NCI-H2081 (cell line): Measurements from ENCODE around the gene CNBP.
"Not testable (repeated sequence)": the region's sequence is repeated elsewhere in the genome, so short reads cannot be mapped to it uniquely, and the experiment has no call there.

Source experiments
- DNase-seq, 2 experiments: peaks; one replicate each; lab custom pipeline; 2025; lab: John Stamatoyannopoulos, UW

CNBP gene

DNA sequence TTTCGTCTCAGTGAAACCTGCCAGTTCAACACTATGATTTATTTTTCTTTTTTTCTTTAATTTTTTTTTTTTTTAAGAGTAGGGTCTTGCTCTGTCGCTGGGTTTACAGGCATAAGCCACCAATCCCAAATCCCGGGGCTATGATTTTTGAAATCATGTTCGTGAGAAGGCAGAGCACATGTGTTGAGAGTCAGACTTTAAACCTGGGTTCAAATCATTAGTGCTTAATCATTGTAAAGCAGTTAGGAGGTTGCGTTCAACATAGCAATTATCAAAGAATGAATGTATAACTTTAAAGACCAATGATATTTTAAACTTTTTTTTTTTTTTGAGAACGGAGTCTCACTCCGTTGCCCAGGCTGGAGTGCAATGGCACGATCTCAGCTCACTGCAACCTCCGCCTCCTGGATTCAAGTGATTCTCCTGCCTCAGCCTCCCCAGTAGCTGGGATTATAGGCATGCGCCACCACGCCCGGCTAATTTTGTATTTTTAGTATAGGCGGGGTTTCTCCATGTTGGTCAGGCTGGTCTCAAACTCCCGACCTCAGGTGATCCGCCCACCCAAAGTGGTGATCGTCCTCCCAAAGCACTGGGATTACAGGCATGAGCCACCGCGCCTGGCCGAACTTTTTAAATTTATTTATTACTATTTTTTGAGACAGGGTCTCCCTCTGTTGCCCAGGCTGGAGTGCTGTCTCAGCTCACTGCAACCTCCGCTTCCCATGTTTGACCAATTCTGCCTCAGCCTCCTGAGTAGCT is 1.3 kb upstream of the CNBP start:
- DNase-seq: not testable (repeated sequence)

DNA sequence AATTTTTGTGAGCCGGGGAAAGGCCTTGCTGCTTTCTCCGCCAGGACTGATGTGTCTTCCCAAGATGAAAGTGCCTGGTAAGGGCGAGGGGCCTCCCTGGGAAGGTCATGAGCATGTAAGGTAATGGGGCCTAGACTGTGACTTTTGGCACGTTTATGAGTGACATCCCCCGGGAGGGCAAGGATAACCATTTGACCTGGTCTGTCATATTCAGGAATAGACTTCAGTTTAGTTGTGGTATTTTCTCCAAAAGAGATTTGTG is 631 bp upstream of the CNBP start:
- DNase-seq: peak; percentile 13 to 46

DNA sequence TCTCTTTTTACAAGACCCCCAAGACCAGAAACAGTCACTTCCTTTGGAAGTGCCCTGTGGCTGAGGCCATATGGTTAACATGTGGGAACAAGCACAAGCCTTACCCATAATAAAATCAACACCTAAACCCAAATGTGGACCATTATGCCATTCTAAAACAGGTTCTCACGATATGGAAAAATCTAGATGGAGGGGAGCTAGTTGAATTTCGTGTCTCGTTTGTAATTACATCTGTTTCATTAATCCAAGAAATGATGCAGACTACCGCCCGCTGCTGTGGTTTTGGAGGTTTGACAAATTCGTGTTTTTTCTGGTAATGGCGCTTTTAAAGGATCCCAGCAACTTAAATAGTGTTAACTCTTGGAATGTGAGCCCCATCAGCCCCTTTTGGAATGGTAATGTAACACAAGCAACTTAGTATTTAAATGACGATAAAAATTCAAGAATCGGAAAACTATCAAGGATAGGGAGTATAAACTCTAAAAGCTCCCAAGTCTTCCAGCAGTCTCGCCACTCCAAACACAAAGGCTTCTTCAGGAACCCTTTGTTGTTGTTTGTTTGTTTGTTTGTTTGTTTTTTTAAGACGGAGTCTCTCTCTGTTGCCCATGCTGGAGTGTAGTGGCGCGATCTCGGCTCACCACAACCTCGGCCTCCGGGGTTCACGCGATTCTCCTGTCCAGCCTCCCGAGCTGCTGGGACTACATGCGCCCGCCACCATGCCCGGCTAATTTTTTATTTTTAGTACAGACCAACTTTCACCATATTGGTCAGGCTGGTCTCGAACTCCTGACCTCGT is 1.1 kb downstream of the CNBP start:
- peak in 1 of 2 experiments; percentile 45 for DNase-seq

DNA sequence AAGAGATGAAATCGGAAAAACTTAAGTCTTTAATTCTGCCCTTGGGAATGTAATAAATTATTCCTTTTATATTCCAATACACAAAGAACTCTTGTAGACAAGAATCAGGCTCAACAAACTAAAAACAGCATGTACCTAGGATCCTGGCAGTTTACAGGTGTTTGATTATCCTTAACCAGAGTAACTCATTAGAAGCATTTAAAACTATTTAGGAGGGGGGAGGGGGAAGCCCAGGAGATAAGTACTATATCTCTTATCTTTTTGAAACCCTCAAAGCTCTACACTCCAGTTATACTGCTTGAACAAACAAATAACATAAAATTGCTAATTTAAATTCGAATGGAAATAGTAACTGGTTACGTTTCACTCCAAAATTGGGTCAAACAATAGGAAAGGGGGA is 1.9 kb downstream of the CNBP start:
- no peak for DNase-seq

DNA sequence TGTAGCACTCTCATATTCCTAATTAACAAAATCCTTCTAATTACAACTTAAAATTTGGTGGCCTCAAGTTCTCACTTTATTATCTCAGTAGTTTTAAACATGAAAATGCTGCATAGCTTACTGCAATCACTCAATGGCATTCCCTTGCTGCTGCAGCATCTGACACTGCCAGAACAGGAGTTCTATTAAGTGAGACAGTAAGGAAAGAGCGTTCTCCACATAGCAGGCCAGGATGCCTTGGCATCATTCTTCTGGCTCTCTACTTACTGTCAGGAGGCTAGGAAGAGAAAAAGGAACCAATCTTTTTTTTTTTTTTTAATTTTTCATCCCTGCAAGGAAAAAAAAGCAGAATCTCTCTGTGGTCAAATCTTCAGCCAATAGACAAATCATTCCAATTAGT is 3.2 kb downstream of the CNBP start:
- DNase-seq: peak in 1 of 2 experiments; percentile 16

DNA sequence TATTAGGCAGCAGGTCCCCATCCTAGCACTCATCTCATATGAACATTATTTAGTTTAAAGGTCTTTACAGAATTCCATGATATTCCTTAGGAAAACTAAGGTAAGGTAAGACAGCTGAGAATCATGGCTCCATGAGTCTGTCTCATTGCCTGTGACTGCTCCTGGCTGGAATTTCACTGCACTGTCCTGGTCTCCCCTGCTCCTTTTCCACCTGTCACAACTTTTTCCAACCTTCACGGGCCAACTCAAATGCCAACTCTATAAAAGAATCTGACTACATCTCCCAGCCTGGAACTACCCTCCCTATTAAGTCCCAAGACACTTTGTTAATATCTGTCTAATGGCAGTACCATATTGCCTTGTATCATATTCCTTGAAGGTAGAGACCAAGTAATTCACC is 7.6 kb downstream of the CNBP start:
- DNase-seq: no peak

DNA sequence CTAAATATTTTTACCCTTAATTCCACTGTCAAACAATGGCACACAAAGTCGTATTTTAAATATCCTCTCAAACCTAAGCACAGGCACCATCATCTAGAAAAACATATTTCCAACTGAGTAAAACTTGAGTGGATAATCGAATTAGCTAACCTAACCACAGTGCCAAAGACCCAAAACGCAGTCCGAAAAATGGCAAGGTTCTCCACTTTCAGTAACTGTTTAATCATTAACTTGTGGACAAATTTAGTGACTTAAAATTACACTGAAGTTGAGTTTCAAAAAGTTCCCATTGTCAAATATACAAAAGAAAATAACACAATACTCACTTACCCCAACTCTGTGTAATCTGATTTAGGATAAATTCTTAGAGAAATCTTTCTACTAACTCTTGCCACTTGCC is 10.0 kb downstream of the CNBP start:
- no peak for DNase-seq

DNA sequence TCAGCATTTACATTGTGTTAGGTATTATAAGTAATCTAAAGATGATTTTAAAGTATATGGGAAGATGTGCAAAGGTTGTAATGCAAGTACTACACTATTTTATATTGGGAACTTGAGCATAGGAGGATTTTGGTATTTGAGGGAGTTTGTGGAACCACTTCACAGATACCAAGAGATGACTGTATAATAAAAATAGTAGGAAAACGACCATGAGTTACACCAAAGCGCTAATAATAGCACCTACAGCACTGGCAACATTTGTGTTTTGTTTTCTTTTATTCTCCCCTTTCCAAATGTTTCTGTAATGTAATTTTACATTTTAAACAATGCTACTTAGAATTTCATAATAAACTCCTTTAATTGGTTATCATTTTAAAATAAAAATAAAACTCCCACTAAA is 10.5 kb downstream of the CNBP start:
- no peak for DNase-seq

DNA sequence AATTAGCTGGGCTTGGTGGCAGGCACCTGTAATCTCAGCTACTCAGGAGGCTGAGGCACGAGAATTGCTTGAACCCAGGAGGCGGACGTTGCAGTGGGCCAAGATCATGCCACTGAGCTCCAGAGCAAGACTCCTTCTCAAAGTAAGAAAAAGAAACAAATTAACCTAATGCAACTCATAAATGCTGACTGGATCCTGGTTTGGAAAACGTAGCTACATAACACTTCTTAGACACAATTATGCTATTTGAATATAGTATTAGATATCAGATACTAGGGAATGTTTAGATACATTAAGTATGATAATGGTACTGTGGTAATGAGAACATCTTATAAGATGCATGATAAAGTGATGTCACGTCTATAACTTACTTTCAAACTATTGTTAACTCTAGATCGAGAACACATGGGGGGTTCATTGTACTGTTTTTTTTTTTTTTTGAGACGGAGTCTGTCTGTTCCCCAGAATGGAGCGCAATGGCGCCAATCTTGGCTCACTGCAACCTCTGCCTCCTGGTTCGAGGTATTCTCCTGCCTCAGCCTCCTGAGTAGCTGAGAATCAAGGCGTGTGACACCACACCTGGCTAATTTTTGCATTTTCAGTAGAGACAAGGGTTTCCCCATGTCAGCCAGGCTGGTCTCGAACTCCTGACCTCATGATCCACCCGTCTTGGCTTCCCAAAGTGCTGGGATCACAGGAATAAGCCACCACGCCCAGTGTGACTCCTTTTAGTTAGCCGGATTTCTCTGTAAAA is 16.9 kb downstream of the CNBP start:
- DNase-seq: no peak

DNA sequence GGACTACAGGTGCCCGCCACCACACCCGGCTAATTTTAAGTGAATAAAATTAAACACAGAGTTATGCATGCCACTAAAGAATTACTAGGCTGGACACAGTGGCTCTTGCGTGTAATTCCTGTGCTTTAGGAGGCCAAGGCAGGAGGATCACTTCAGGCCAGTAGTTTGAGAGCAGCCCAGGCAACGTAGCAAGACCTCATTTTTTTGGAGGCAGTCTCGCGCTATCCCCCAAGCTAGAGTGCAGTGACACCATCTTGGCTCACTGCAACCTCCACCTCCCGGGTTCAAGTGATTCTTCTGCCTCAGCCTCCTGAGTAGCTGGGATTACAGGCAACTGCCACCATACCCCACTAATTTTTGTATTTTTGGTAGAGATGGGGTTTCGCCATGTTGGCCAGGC is 18.1 kb downstream of the CNBP start:
- not testable (repeated sequence) for DNase-seq

DNA sequence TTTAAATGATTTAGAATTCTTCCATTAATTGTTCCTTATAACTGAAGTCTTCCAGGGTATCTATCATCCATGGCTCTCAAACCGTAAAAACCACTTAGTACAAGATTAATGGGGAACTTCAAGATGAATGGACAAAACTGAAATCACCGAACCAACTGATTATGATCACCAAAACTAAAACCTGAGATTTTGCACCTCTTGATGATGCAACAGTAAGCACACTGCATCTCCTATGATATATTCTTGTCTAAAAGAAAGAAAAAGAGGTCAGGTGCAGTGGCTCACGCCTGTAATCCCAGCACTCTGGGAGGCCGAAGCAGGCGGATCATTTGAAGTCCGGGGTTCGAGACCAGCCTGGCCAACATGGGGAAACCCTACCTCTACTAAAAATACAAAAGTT is 19.2 kb downstream of the CNBP start:
- DNase-seq: no peak

DNA sequence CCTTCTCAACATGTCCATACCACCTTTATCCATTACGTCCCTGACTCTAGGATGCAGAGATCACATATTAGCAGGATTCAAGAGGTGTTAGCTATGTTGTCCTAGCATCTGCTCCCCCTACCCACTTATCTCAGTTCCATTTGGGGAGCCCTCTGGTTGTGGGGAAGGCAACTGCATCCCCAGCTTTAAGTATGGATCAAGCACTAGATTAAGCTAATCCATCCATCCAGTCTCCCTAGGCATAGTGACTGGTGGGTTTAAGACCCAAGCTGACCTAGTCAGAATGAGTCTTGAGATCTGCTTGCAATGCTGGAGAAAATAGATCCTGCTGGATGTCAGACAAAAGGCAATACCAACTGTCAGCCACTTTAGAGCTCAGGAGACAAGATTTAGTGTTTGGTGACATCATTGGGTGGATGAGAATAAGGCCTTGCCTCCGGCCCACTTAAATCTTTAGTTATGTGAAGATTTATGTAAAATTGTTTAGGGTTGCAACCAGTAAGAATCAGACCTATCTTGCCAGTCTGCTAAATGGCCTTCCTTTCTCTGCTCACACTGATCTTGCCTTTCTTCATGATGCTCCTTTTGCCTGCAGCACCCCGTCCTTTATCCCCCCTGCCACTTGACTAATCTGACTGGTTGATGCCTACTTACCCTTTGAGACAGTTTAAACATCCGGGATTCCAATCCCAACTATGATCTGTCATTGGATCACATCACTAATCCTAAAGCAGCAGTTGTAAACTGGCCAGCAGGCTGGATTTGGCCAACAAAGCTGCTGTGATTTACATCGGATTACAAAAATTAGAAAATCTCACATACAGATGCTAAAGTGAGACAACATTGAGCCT is 20.7 kb downstream of the CNBP start:
- DNase-seq: peak; percentile 12 to 29

DNA sequence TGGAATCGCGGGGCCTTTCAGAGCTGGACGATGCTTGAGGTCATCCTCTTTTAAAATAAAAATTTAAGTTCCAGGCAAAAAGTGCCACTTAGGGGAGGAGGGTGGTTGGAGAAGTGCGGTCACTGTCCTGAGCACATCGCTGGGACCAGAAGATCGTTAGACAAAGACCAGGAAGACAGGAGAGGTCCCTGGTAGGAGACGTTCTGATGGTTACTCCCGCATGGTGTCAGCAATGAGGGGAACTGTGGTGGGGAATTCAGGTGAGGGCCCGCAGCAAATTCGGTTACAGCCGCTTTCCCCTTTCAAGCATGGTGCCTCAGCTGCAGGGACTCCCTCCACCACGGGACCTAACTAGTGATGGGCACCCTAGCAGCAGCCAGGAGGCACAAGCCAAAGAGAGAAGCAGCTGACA is 21.8 kb downstream of the CNBP start:
- DNase-seq: peak in 1 of 2 experiments; percentile 51

DNA sequence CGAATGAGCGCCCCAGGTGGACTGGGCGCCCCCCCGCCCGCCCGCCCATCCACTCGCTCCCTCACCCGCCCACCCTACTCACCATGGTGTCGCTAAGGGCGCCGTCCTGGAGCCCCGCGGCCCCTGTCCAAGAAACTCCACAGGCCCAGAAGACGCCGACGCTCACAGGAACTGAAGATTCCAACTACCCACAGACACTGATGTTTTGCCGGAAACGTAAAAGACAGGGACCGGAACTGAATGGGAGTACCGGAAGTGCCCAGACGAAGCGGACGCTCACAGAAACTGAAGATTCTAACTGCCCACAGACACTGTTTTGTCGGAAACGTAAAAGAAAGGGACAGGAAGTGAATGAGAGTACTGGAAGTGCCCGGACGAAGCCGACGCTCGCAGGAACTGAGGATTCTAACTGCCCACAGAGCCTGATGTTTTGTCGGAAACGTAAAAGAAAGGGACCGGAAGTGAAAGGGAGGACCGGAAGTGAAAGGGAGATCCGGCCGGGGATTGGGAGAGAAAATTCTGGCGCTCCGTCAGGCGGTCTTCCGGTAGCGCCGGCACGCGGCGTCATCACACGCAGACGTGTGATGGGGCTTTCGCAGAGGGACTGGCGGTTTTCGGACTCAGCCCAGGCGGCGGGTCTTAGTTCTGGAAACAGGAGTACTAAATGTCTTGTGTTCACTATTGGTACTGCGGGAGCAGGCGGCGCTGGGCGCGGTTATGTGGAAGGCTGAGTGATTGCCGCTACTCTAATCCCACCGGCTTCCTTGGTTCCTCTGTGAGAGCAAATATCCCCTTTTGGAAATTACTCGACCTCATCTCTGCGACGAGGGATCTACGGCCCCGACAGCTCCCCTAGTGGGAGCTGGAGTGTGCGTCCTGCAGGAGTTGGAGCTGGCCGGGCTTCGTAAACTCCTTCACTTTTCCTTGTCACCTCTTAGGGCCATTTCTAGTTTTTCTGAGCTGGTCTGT is 22.5 kb downstream of the CNBP start, which contains the start of gene ISY1:
Gene ISY1, minus strand, starts transcription at position 173 of the 969 bp plus-strand sequence. Its CDS starts 88 bp downstream, at position 85.
- DNase-seq: peak; percentile 98 to 99

DNA sequence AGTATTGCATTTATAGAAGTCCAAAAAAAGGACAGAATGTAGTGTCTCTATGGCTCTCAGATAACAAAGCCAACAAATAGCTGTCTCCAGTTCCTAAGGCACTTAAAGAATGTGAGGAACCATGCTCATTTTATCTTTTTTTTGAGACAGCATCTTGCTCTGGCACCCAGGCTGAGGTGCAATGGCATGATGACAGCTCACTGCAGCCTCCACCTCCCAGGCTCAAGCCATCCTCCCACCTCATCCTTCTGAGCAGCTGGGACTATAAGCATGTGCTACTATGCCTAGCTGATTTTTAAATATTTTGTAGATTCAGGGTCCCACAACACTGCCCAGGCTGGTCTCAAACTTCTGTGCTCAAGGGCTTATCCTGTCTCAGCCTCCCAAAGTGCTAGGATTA is 38.9 kb downstream of the CNBP start:
- no peak for DNase-seq

DNA sequence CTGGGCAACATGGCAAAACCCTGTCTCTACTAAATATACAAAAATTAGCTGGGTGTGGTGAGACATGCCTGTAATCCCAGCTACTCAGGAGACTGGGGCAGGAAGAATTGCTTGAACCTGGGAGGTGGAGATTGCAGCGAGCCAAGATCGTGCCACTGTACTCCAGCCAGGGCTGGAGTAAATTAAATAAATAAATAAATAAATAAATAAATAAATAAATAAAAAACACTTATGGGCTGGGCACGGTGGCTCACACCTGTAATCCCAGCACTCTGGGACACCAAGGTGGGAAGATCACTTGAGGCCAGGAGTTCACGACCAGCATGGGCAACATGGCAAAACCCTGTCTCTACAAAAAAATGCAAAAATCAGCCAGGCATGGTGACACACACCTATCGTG is 42.7 kb downstream of the CNBP start:
- not testable (repeated sequence) for DNase-seq

DNA sequence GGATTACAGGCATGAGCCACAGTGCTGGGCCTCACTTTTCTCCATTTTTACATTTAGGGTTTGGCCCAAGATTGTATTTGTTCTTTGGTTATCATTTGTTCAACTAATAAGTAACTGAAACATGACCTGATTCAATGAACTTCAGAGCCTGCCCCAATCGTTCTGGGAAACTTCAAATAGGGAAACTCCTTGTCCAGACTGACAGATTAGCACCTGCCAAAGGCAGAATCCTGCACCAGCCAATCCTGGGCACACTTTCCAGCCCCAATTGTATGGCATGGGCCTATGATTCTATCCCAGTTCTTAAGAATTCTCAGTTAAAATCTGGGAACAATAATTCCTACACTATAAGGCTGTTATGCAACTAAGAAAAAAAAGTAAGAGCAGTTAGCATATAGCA is 43.8 kb downstream of the CNBP start:
- DNase-seq: no peak

DNA sequence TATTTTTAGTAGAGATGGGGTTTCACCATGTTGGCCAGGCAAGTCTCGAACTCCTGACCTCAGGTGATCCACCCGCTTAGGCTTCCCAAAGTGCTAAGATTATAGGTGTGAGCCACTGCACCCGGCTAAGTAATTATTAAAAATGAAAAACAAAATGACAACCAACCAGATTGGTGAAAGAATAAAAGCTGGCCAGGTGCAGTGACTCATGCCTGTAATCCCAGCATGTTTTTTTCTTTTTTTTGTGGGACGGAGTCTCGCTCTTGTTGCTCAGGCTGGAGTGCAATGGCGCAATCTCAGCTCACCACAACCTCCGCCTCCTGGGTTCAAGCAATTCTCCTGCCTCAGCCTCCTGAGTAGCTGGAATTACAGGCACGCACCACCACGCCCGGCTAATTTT is 47.4 kb downstream of the CNBP start:
- DNase-seq: not testable (repeated sequence)

DNA sequence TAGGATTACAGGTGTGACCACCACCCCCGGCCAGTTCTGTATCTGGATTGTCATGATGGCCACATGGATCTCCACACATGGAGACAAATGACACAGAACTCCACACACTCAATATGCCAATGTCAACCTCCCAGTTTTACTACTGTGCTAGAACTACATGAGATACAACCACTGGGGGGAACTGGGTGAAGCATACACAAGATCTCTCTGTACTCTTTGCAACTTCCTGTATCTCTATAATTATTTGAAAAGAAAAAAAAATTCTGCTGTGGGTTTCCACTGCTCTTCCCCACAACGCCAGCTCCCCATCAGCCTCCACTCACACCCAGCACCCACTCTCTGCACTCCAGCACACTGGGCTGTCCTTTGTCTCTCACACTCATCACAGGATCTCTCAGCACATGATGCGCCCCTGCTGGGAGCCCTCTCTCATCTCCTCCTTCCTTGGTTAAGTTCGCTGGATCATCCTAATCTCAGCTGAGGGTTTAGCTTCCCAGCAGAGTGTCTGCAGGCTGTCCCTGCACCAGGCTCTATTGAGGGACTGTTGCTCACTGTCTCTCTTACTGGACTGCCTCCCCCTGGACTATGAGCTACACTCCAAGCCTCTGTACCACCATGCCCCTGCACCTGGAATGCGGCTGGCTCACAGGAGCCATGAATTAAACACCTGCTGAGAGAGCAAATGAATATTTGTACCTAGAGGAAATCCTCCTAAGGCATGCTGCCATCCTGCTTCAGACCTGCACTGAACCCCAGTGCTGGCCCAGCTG is 51.4 kb downstream of the CNBP start:
- no peak for DNase-seq
